HG03575 (cell line): ENCODE measurements around the gene ANKRD2.
"Not testable (repeated sequence)": the region's sequence is repeated elsewhere in the genome, so short reads cannot be mapped to it uniquely, and the experiment has no call there.

ENCODE experiments used
- ATAC-seq: cut with Tn5 transposase; IDR thresholded peaks from one replicate; pipeline ENCODE4 v1.9.1; 2021; ENCODE audit not compliant: unreplicated experiment, insufficient number of reproducible peaks, low FRiP score; ENCODE audit errors: extremely low read depth

ANKRD2 gene

GRCh38 chr10:97566336-97566996, 6.1 kb upstream of the ANKRD2 start:
- ATAC-seq, result no peak

GRCh38 chr10:97567891-97568290, 4.7 kb upstream of the ANKRD2 start:
- no peak for ATAC-seq

GRCh38 chr10:97570146-97570788, 2.3 kb upstream of the ANKRD2 start:
- ATAC-seq, result no peak

- no peak for ATAC-seq
These were observed 1.6 kb upstream of the ANKRD2 start for GRCh38 chr10:97570789-97571471.

GRCh38 chr10:97571622-97572021, 957 bp upstream of the ANKRD2 start:
- no peak for ATAC-seq

GRCh38 chr10:97573021-97573420, 442 bp downstream of the ANKRD2 start:
- no peak for ATAC-seq

GRCh38 chr10:97573672-97574071, 1.1 kb downstream of the ANKRD2 start:
- no peak for ATAC-seq

- no peak for ATAC-seq
These were observed 2.0 kb downstream of the ANKRD2 start for GRCh38 chr10:97574374-97575126.

GRCh38 chr10:97575127-97575668, 2.6 kb downstream of the ANKRD2 start:
- no peak for ATAC-seq

- ATAC-seq, result not testable (repeated sequence)
These were observed 3.9 kb downstream of the ANKRD2 start for GRCh38 chr10:97576487-97576886.

GRCh38 chr10:97577701-97578100, 5.1 kb downstream of the ANKRD2 start:
- no peak for ATAC-seq

- ATAC-seq, result no peak
These were observed 5.7 kb downstream of the ANKRD2 start for GRCh38 chr10:97578171-97578844.

- ATAC-seq, result no peak
These were observed 8.1 kb downstream of the ANKRD2 start for GRCh38 chr10:97580421-97581367.

GRCh38 chr10:97582169-97582568, 9.6 kb downstream of the ANKRD2 start:
- ATAC-seq, result no peak

- no peak for ATAC-seq
These were observed 10.9 kb downstream of the ANKRD2 start for GRCh38 chr10:97583476-97583875.

- ATAC-seq, result no peak
These were observed 11.7 kb downstream of the ANKRD2 start, which contains the start of gene HOGA1 for GRCh38 chr10:97584060-97584797. HOGA1 (plus strand) TSS chr10:97584389; CDS start chr10:97584704, 315 bp downstream.

- no peak for ATAC-seq
These were observed 12.3 kb downstream of the ANKRD2 start for GRCh38 chr10:97584798-97585438.
